Natural killer cell treated with Interleukin-12 subunit alpha and Interleukin-12 subunit beta and Interleukin-15 and Interleukin-18, amount 100 ng/mL, for 72 hours (primary cell): ENCODE results near the gene OR2J1. TPM values are rescaled to one million over a fixed set of nuclear protein-coding genes. Genes with fewer than 3 reads are reported as not detected.
"Not testable (repeated sequence)": the region's sequence is repeated elsewhere in the genome, so short reads cannot be mapped to it uniquely, and the experiment has no call there.

ENCODE experiments used
- ATAC-seq, 2 donors: fragments of 150-1000 bp; cut with Tn5 transposase in 1 of 2; sonication (Bioruptor Pico), chemical (Tn5 transposase) in 1 of 2; 2 replicates each; pipeline ENCODE4 v1.10.0; 2021
- DNase-seq: peaks from one replicate; pipeline ENCODE4 v3.0.0; 2022; ENCODE audit warnings: low spot score
- H3K27ac Mint-ChIP-seq, 2 donors: 1 replicate in 1 of 2; 2 replicates in 1 of 2; pipeline ENCODE4 v1.8.0; 2022; ENCODE audit warnings: mixed read lengths in 2 of 2, mild to moderate bottlenecking in 1 of 2, moderate library complexity in 1 of 2
- H3K27me3 Mint-ChIP-seq, 2 donors: 1 replicate in 1 of 2; 2 replicates in 1 of 2; pipeline ENCODE4 v1.8.0; 2022; ENCODE audit warnings: mixed read lengths in 2 of 2
- H3K36me3 Mint-ChIP-seq: one replicate; pipeline ENCODE4 v1.8.0; 2022; ENCODE audit warnings: mixed read lengths
- H3K4me1 Mint-ChIP-seq, 2 donors: 1 replicate in 1 of 2; 2 replicates in 1 of 2; pipeline ENCODE4 v1.8.0; 2022; ENCODE audit warnings: low read depth in 2 of 2, mixed read lengths in 2 of 2, mild to moderate bottlenecking in 1 of 2
- H3K4me3 Mint-ChIP-seq: one replicate; pipeline ENCODE4 v1.8.0; 2022; ENCODE audit warnings: mixed read lengths
- H3K9me3 Mint-ChIP-seq: 2 replicates; pipeline ENCODE4 v1.8.0; 2022; ENCODE audit warnings: mixed read lengths
- total RNA-seq, 2 donors: library from RNA; stranded (reverse); gene quantifications; one replicate each; pipeline ENCODE4 v1.2.3, GENCODE V29; 2022

OR2J1 gene
- total RNA-seq = not detected

- DNase-seq = no peak
- no peaks in the 10 kb centered on the region for H3K36me3 Mint-ChIP-seq
- no peaks in the 10 kb centered on the region for H3K4me1 Mint-ChIP-seq
- ATAC-seq = no peak
- no peak within 1 kb of the TSS for H3K27ac Mint-ChIP-seq
- H3K4me3 Mint-ChIP-seq = no peak within 1 kb of the TSS
- H3K27me3 Mint-ChIP-seq = peaks cover 27 to 57% of the 10 kb centered on the region in 2 donors
- peaks cover 4% of the 10 kb centered on the region for H3K9me3 Mint-ChIP-seq
Observed at GRCh38 chr6:29099190-29099589, at the start of gene OR2J1. TSS of gene OR2J1 (plus strand) at chr6:29099490. CDS start at chr6:29100943, 1,453 bp downstream.

GRCh38 chr6:29051680-29052079 lies 47.6 kb upstream of the OR2J1 start:
- Mint-ChIP-seq H3K4me3 (no peak overlapping the region), H3K36me3 (no peaks in the 10 kb centered on the region), H3K9me3 (no peaks in the 10 kb centered on the region), H3K27ac (no peak overlapping the region), H3K27me3 (peaks cover 36 to 59% of the 10 kb centered on the region in 2 donors), H3K4me1 (no peaks in the 10 kb centered on the region)
- DNase-seq (no peak), ATAC-seq (no peak)

- Mint-ChIP-seq H3K9me3 (no peaks in the 10 kb centered on the region), H3K27ac (no peak overlapping the region), H3K4me3 (no peak overlapping the region), H3K27me3 (peaks cover 24 to 58% of the 10 kb centered on the region in 2 donors), H3K36me3 (peaks cover 5% of the 10 kb centered on the region), H3K4me1 (no peaks in the 10 kb centered on the region)
- ATAC-seq = no peak
- DNase-seq = no peak
Observed at GRCh38 chr6:29071831-29072723, 27.2 kb upstream of the OR2J1 start.

- no peak overlapping the region for H3K4me3 Mint-ChIP-seq
- ATAC-seq (no peak), DNase-seq (no peak)
- no peaks in the 10 kb centered on the region for H3K4me1 Mint-ChIP-seq
- peaks cover 11 to 17% of the 10 kb centered on the region in 2 donors for H3K27me3 Mint-ChIP-seq
- H3K27ac Mint-ChIP-seq = no peak overlapping the region
- H3K36me3 Mint-ChIP-seq = no peaks in the 10 kb centered on the region
- H3K9me3 Mint-ChIP-seq = no peaks in the 10 kb centered on the region
Observed at GRCh38 chr6:29079203-29079602, 20.1 kb upstream of the OR2J1 start.

GRCh38 chr6:29081312-29081711 lies 18.0 kb upstream of the OR2J1 start:
- H3K27me3 Mint-ChIP-seq = peaks cover 13 to 16% of the 10 kb centered on the region in 2 donors
- no peak overlapping the region for H3K4me3 Mint-ChIP-seq
- H3K4me1 Mint-ChIP-seq = no peaks in the 10 kb centered on the region
- no peaks in the 10 kb centered on the region for H3K9me3 Mint-ChIP-seq
- ATAC-seq = no peak
- no peak for DNase-seq
- no peaks in the 10 kb centered on the region for H3K36me3 Mint-ChIP-seq
- no peak overlapping the region for H3K27ac Mint-ChIP-seq

- DNase-seq (no peak), ATAC-seq (no peak)
- H3K4me3 Mint-ChIP-seq = no peak overlapping the region
- H3K4me1 Mint-ChIP-seq = no peaks in the 10 kb centered on the region
- no peaks in the 10 kb centered on the region for H3K36me3 Mint-ChIP-seq
- no peaks in the 10 kb centered on the region for H3K9me3 Mint-ChIP-seq
- H3K27me3 Mint-ChIP-seq = peaks cover 19 to 21% of the 10 kb centered on the region in 2 donors
- H3K27ac Mint-ChIP-seq = no peak overlapping the region
Observed at GRCh38 chr6:29082457-29082856, 16.8 kb upstream of the OR2J1 start.

- ATAC-seq = no peak
- H3K36me3 Mint-ChIP-seq = no peaks in the 10 kb centered on the region
- H3K27me3 Mint-ChIP-seq = peaks cover 18 to 36% of the 10 kb centered on the region in 2 donors
- DNase-seq = no peak
- no peaks in the 10 kb centered on the region for H3K9me3 Mint-ChIP-seq
- H3K27ac Mint-ChIP-seq = no peak within 1 kb of the TSS
- no peaks in the 10 kb centered on the region for H3K4me1 Mint-ChIP-seq
- H3K4me3 Mint-ChIP-seq = no peak within 1 kb of the TSS
Observed at GRCh38 chr6:29087213-29087612, 12.1 kb upstream of the OR2J1 start, which contains the start of gene OR2B3. TSS of gene OR2B3 (minus strand) at chr6:29087313. CDS start at chr6:29087248, 65 bp downstream.

- peaks cover 18 to 42% of the 10 kb centered on the region in 2 donors for H3K27me3 Mint-ChIP-seq
- H3K27ac Mint-ChIP-seq = no peak overlapping the region
- H3K9me3 Mint-ChIP-seq = no peaks in the 10 kb centered on the region
- H3K36me3 Mint-ChIP-seq = no peaks in the 10 kb centered on the region
- no peaks in the 10 kb centered on the region for H3K4me1 Mint-ChIP-seq
- H3K4me3 Mint-ChIP-seq = no peak overlapping the region
- ATAC-seq (no peak), DNase-seq (no peak)
Observed at GRCh38 chr6:29092957-29093356, 6.3 kb upstream of the OR2J1 start.

- Mint-ChIP-seq H3K4me1 (no peaks in the 10 kb centered on the region), H3K4me3 (no peak overlapping the region), H3K27me3 (peaks cover 23 to 48% of the 10 kb centered on the region in 2 donors), H3K36me3 (no peaks in the 10 kb centered on the region), H3K9me3 (no peaks in the 10 kb centered on the region), H3K27ac (no peak overlapping the region)
- DNase-seq = no peak
- no peak for ATAC-seq
Observed at GRCh38 chr6:29097803-29098202, 1.5 kb upstream of the OR2J1 start.

- no peak within 1 kb of the TSS for H3K27ac Mint-ChIP-seq
- ATAC-seq = no peak
- no peak for DNase-seq
- H3K4me3 Mint-ChIP-seq = no peak within 1 kb of the TSS
- H3K36me3 Mint-ChIP-seq = no peaks in the 10 kb centered on the region
- peaks cover 4% of the 10 kb centered on the region for H3K9me3 Mint-ChIP-seq
- H3K27me3 Mint-ChIP-seq = peaks cover 29 to 32% of the 10 kb centered on the region in 2 donors
- no peaks in the 10 kb centered on the region for H3K4me1 Mint-ChIP-seq
Observed at GRCh38 chr6:29107758-29108157, 8.5 kb downstream of the OR2J1 start, which contains the start of gene OR2J3. TSS of gene OR2J3 (plus strand) at chr6:29108058. CDS start at chr6:29111891, 3,833 bp downstream.

GRCh38 chr6:29112135-29112534 lies 12.8 kb downstream of the OR2J1 start:
- H3K36me3 Mint-ChIP-seq = no peaks in the 10 kb centered on the region
- DNase-seq (no peak), ATAC-seq (peak in 1 of 2 donors; percentile 43)
- no peak overlapping the region for H3K4me3 Mint-ChIP-seq
- H3K27me3 Mint-ChIP-seq = peaks cover 21 to 33% of the 10 kb centered on the region in 2 donors
- no peaks in the 10 kb centered on the region for H3K9me3 Mint-ChIP-seq
- H3K27ac Mint-ChIP-seq = no peak overlapping the region
- H3K4me1 Mint-ChIP-seq = no peaks in the 10 kb centered on the region

- H3K36me3 Mint-ChIP-seq, H3K9me3 Mint-ChIP-seq, H3K4me3 Mint-ChIP-seq, H3K4me1 Mint-ChIP-seq, H3K27ac Mint-ChIP-seq, ATAC-seq, DNase-seq: not testable (repeated sequence)
- H3K27me3 Mint-ChIP-seq = peaks cover 14 to 35% of the 10 kb centered on the region in 2 donors
Observed at GRCh38 chr6:29114964-29115363, 15.7 kb downstream of the OR2J1 start.

- ATAC-seq = peak in 1 of 2 donors; percentile 36
- Mint-ChIP-seq H3K27me3 (peaks cover 24 to 37% of the 10 kb centered on the region in 2 donors), H3K4me1 (no peaks in the 10 kb centered on the region), H3K36me3 (no peaks in the 10 kb centered on the region), H3K27ac (no peak overlapping the region), H3K9me3 (no peaks in the 10 kb centered on the region), H3K4me3 (no peak overlapping the region)
- DNase-seq = no peak
Observed at GRCh38 chr6:29129326-29130012, 30.2 kb downstream of the OR2J1 start.

- no peak overlapping the region for H3K27ac Mint-ChIP-seq
- DNase-seq = no peak
- peak; percentile 24 for ATAC-seq
- H3K9me3 Mint-ChIP-seq = no peaks in the 10 kb centered on the region
- no peak overlapping the region for H3K4me3 Mint-ChIP-seq
- H3K36me3 Mint-ChIP-seq = no peaks in the 10 kb centered on the region
- H3K27me3 Mint-ChIP-seq = peaks cover 26 to 42% of the 10 kb centered on the region in 2 donors
- H3K4me1 Mint-ChIP-seq = no peaks in the 10 kb centered on the region
Observed at GRCh38 chr6:29130644-29131043, 31.4 kb downstream of the OR2J1 start.
